Cardiac muscle cell (in vitro differentiated cells and primary cell): ENCODE measurements around the gene PTGR1. TPM values are rescaled to one million over a fixed set of nuclear protein-coding genes. Genes with fewer than 3 reads are reported as not detected.
"Not testable (repeated sequence)": the region's sequence is repeated elsewhere in the genome, so short reads cannot be mapped to it uniquely, and the experiment has no call there.

Experiments
- DNase-seq, 2 donors: peaks; one replicate each; pipeline versions ENCODE4 v3.0.0 to v3.0.0-alpha.2; 2010 to 2017; ENCODE audit warnings: low read depth in 1 of 2, low spot score in 1 of 2
- H3K27ac ChIP-seq: fragments of 200-600 bp; sonication (generic); 2 replicates; pipeline ENCODE4 v1.5.1; 2016
- H3K27me3 ChIP-seq: fragments of 200-600 bp; sonication (generic); 2 replicates; pipeline ENCODE4 v1.6.0; 2016; ENCODE audit warnings: control low read depth
- H3K36me3 ChIP-seq: fragments of 200-600 bp; sonication (generic); 2 replicates; pipeline ENCODE4 v1.5.1; 2016; ENCODE audit warnings: control low read depth
- H3K4me1 ChIP-seq: fragments of 200-600 bp; sonication (generic); 2 replicates; pipeline ENCODE4 v1.8.1; 2017; ENCODE audit warnings: low read depth, mild to moderate bottlenecking, mixed run types
- H3K4me3 ChIP-seq: fragments of 200-600 bp; sonication (generic); 2 replicates; pipeline ENCODE4 v1.5.1; 2016; ENCODE audit warnings: mild to moderate bottlenecking
- H3K9me3 ChIP-seq: fragments of 200-600 bp; sonication (generic); 2 replicates; pipeline ENCODE4 v1.5.1; 2017; ENCODE audit warnings: low read depth, mild to moderate bottlenecking, control low read depth
- CTCF ChIP-seq: IDR thresholded peaks from 2 replicates; pipeline ENCODE4 v1.5.1; 2012; ENCODE audit warnings: low read depth, mild to moderate bottlenecking, low read length
- polyA plus RNA-seq: library from polyadenylated mRNA; unstranded; fragments of >200 nt; fragmentation: Nextera tagmentation; extraction: Ambion mirVana; gene quantifications from 2 replicates; pipeline ENCODE4 v1.2.1, GENCODE V29; 2016
- total RNA-seq: library from RNA; depleted of rRNA; stranded (reverse); fragments of >200 nt; gene quantifications from 2 replicates; pipeline ENCODE4 v1.2.3, GENCODE V29; 2016

PTGR1 gene
- total and polyA plus RNA-seq, 2 experiments from 2014 or later, result 65.6 to 98.3 TPM

- Histone ChIP-seq H3K27me3 (no peaks in the 10 kb centered on the region), H3K4me3 (no peak overlapping the region), H3K9me3 (no peaks in the 10 kb centered on the region), H3K4me1 (no peaks in the 10 kb centered on the region), H3K36me3 (peaks cover 28% of the 10 kb centered on the region), H3K27ac (no peak overlapping the region)
- DNase-seq, result no peak
- no peak for TF ChIP-seq CTCF
Measured at GRCh38 chr9:111586378-111586777, 13.1 kb downstream of the PTGR1 start.

- no peak for TF ChIP-seq CTCF
- no peaks in the 10 kb centered on the region for H3K27me3 ChIP-seq
- H3K27ac ChIP-seq, result no peak overlapping the region
- no peaks in the 10 kb centered on the region for H3K9me3 ChIP-seq
- peak in 1 of 2 donors; percentile 68 for DNase-seq
- H3K36me3 ChIP-seq, result peaks cover 37% of the 10 kb centered on the region
- no peak overlapping the region for H3K4me3 ChIP-seq
- no peaks in the 10 kb centered on the region for H3K4me1 ChIP-seq
Measured at GRCh38 chr9:111582888-111583287, 16.6 kb downstream of the PTGR1 start.

GRCh38 chr9:111572950-111573604 is 26.4 kb downstream of the PTGR1 start:
- Histone ChIP-seq H3K27ac (no peak overlapping the region), H3K36me3 (peaks cover 65% of the 10 kb centered on the region)

GRCh38 chr9:111568127-111568526 is 31.3 kb downstream of the PTGR1 start:
- peaks cover 61% of the 10 kb centered on the region for H3K36me3 ChIP-seq
- DNase-seq, H3K27me3 ChIP-seq, H3K4me3 ChIP-seq, H3K9me3 ChIP-seq, H3K4me1 ChIP-seq, H3K27ac ChIP-seq: not testable (repeated sequence)

More at GRCh38 chr9:111572950-111573604, 26.4 kb downstream of the PTGR1 start:
- Histone ChIP-seq H3K9me3 (no peaks in the 10 kb centered on the region), H3K4me1 (no peaks in the 10 kb centered on the region), H3K4me3 (no peak overlapping the region), H3K27me3 (no peaks in the 10 kb centered on the region)
- DNase-seq, result peak in 1 of 2 donors; percentile 97
- TF ChIP-seq CTCF, result no peak

GRCh38 chr9:111566234-111566633 is 33.2 kb downstream of the PTGR1 start:
- no peaks in the 10 kb centered on the region for H3K4me1 ChIP-seq
- H3K36me3 ChIP-seq, result peaks cover 52% of the 10 kb centered on the region
- peak in 1 of 2 donors; percentile 52 for DNase-seq
- no peak overlapping the region for H3K27ac ChIP-seq
- no peaks in the 10 kb centered on the region for H3K9me3 ChIP-seq
- TF ChIP-seq CTCF, result no peak
- H3K27me3 ChIP-seq, result no peaks in the 10 kb centered on the region
- H3K4me3 ChIP-seq, result no peak overlapping the region

- no peaks in the 10 kb centered on the region for H3K4me1 ChIP-seq
- no peak overlapping the region for H3K4me3 ChIP-seq
- H3K27ac ChIP-seq, result no peak overlapping the region
- no peaks in the 10 kb centered on the region for H3K9me3 ChIP-seq
- H3K27me3 ChIP-seq, result no peaks in the 10 kb centered on the region
- peaks cover 17% of the 10 kb centered on the region for H3K36me3 ChIP-seq
- TF ChIP-seq CTCF, result no peak
- DNase-seq, result no peak
Measured at GRCh38 chr9:111561165-111561719, 38.2 kb downstream of the PTGR1 start.
